HG03280 (cell line): ENCODE results near the gene CCSAP.

Source experiments
- ATAC-seq: cut with Tn5 transposase; IDR thresholded peaks from one replicate; pipeline ENCODE4 v1.9.1; 2021; ENCODE audit warnings: mild to moderate bottlenecking, moderate library complexity; ENCODE audit not compliant: unreplicated experiment

CCSAP gene

GRCh38 chr1:229365569-229365968 is 22.7 kb upstream of the CCSAP start:
- no peak for ATAC-seq

GRCh38 chr1:229364207-229365065 is 21.6 kb upstream of the CCSAP start:
- ATAC-seq, result no peak

DNA sequence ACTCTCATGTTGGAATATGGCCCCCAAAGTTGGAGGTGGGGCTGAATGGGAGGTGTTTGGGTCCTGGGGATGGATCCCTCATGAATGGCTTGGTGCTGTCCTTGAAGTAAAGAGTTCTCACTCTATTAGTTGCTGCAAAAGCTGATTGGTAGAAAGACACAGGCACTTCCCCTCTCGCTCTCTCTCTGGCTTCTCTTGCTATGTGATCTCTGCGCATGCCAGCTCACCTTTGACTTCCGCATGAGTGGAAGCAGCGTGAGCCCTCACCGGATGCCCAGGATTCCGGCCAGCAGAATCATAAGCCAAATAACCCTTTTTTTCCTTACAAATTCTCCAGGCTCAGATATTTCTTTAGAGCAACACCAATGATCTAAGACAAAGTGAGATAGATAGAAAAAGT is 20.9 kb upstream of the CCSAP start:
- ATAC-seq, result no peak

GRCh38 chr1:229360420-229360819 is 17.6 kb upstream of the CCSAP start:
- no peak for ATAC-seq

- no peak for ATAC-seq
Measured at GRCh38 chr1:229355661-229356060, 12.8 kb upstream of the CCSAP start.

- no peak for ATAC-seq
Measured at GRCh38 chr1:229354226-229354625, 11.4 kb upstream of the CCSAP start.

- ATAC-seq, result no peak
Measured at GRCh38 chr1:229352975-229353374, 10.1 kb upstream of the CCSAP start.

GRCh38 chr1:229349463-229350385 is 6.9 kb upstream of the CCSAP start:
- no peak for ATAC-seq

- no peak for ATAC-seq
Measured at GRCh38 chr1:229347528-229347927, 4.7 kb upstream of the CCSAP start.

GRCh38 chr1:229344937-229345684 is 2.3 kb upstream of the CCSAP start:
- no peak for ATAC-seq

DNA sequence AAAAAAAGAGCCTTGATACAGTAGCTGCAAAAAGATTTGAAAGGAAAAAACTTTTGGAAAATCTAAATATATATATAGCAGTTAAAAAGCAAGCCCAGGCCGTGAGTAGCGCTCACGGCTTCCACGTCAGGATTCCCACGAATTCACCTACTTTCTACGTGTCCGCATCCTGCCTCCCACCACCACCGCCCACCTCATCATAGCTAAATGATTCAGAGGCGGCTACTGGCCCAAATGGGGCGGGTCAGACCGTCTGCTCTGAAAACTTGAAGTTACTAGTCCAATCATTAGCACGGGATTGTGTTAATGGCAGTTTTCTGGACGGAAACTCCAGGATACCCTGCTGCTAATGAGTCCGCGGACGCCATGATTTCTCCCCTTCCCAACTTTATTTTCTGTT is 1.3 kb upstream of the CCSAP start:
- ATAC-seq, result no peak

DNA sequence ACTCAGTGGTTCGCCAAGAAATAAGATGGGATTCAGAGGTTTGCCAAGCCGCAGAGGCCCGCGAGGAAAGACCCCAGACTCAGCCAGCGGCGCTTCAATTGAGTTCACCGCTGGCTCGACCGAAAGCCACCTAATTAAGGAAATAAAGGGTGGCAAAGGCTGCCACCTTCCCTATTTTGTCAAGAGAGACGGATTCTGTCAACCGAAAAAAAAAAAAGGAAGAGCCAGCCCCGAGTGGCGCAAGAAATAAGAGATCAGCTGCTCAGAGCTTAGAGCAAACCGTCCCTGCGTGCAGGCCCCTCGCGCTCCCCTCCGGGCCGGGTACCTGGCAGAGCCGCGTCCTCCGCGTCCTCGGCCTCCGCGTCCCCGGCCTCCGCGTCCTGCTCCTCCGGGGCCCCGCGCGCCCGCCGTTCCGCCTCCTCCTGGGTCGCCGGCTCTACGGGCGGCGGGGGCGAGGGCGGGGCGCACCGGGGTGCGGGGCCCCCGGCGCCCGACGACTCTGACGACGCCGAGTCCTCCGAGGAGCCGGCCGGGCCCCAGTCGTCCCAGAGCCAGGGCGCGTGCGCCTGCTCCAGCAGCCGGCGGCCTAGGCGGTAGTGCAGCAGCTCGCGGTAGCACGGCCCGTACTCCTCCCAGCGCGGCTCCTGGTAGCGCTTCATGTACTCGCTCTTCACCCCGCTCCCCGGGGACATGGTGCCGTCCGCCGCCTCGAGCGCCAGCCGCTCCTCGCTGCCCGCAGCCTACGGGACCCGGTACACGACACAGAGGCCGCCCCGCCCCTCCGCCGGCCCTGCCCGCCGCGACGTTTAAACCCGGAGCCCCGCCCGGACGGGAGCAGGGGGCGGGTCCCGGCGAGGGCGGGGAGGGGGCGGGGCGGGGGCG is 832 bp downstream of the CCSAP start:
- peak; percentile 79 for ATAC-seq

GRCh38 chr1:229340496-229340895 is 2.4 kb downstream of the CCSAP start:
- no peak for ATAC-seq

- no peak for ATAC-seq
Measured at GRCh38 chr1:229339520-229339919, 3.3 kb downstream of the CCSAP start.

GRCh38 chr1:229339086-229339485 is 3.8 kb downstream of the CCSAP start:
- no peak for ATAC-seq

- no peak for ATAC-seq
Measured at GRCh38 chr1:229336345-229336744, 6.5 kb downstream of the CCSAP start.

- ATAC-seq, result no peak
Measured at GRCh38 chr1:229334716-229335115, 8.1 kb downstream of the CCSAP start.

GRCh38 chr1:229334269-229334668 is 8.6 kb downstream of the CCSAP start:
- no peak for ATAC-seq

DNA sequence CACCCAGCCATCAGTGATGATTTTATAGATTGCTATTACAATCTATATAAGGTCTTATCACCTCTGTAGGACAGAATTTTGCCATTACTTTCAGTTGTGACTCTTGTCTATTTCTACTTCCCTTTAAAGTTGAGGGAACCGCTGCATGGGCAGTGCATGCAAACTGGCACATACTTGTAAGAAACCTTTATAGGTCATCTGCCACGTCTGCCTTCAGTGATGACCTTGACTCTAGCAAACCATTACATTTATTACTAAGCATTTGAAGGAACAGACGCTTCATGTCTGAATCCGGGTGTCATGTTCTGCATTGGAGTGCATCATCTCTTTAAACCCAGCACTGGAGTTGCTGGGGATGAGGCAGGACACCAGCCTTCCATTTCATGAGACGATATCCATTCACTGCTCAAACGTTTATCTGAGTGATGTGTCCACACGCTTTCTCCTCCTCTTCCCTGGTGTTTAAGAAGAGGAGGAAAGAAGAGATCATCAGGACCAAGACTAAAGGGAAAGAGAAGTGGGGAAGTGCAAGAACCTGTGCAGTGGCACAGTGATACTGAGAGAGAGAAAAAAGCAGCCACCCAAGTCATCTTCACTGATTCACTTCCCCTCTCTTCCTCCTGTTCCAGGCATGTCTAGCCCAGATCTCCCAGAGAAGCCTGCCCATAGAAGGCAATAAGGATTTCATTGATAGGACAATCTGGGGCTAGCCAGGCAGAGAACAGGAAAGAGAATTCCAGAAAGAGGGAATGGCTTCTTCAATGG is 14.1 kb downstream of the CCSAP start:
- ATAC-seq, result no peak
